Measurements from ENCODE around the gene NEURL1B.
"Not testable (repeated sequence)": the region's sequence is repeated elsewhere in the genome, so short reads cannot be mapped to it uniquely, and the experiment has no call there.

Gene NEURL1B

GRCh38 chr5:172636279-172637050 is 4.6 kb upstream of the NEURL1B start:
- no peak for DNase-seq

DNA sequence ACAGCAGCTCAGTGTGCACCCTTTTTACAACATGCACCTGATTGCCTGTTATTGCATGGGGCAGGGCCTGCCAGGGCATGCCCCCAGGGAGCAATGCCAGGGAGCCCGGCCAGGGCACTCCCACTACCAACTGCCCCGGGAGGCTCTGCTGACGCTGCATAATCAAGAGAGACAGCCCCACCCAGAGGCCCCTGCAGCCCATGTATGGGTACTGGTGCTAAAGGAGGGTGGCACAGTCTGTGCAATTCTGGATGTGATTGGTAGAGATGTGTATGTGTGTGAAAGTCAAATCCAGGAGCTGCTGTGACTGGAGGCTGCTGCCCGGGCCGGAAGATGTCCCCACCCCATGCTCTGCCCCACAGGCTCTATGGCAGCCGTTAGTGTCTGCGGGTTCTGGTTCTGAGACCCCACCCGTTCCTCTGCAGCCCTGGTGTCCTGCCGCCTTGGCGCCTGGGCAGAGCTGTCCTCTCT is 3.9 kb upstream of the NEURL1B start:
- peak; percentile 59 for DNase-seq

DNA sequence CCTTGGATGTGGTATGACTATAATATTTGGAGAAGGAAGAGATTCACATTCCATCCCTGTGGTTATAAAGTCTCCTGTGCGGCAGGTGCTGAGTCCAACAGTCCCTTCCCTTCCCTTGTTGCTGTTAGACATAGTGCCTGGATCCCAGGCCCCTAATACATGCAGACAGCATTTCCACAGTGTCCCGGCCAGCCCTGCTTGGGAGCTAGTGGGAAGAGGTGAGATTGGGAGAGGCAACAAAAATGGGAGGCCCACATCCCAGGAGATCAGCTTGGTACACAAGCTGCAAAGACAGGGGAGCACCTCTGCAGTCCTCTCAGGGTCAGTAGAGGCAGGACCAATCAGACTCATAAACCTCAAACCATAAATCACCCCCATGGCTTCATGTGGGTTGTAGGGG is 3.3 kb upstream of the NEURL1B start:
- no peak for DNase-seq

DNA sequence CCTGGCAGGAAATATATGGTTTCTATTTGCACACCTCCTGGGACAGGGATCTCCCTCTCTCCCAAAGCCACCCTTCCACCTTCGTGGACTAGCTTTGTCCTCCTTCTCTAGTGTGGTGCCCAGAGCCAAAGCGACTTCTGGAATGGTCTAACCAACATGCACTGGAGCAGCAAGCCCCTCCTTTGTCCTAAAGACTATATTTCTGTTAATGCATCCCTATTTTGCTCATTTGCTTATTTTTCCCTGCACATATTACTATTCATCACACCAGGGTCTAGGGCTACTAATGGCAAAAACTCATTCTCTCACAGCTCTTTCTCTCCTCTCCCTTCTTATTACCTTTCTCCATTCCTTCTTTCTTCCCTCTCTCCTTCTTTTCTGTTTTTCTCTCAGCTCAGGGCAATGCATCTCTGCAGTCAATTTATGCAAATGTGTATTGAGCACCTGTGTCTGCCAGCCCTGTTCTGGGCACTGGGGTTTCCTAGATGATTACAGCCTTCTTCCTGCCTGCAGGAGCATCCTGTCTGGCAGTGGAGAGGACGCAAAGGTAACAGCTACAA is 2.8 kb upstream of the NEURL1B start:
- no peak for DNase-seq

DNA sequence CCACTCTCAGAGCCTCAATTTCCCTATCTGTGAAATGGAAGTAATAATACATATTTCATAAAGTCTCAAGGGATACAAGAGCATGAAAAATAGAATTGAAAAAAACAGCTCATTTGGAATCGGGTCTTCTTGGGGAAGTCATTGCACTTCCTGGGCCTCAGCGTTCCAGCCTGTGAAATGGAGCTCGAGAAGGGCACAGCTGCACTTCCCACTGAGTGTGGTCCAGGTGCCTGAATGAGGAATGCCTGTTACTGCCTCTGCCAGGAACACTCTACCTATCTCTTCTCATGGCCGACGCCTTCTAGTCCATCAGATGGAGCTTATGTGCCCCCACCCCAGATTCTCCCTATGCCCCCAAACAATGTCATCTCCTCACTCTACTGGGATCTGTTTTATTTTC is 924 bp upstream of the NEURL1B start:
- no peak for DNase-seq

- no peak for DNase-seq
Measured at GRCh38 chr5:172641359-172642050, 442 bp downstream of the NEURL1B start.

- DNase-seq, result no peak
Measured at GRCh38 chr5:172642051-172642409, 967 bp downstream of the NEURL1B start.

GRCh38 chr5:172642486-172642885 is 1.4 kb downstream of the NEURL1B start:
- no peak for DNase-seq

GRCh38 chr5:172642926-172643871 is 2.1 kb downstream of the NEURL1B start:
- DNase-seq, result peak; percentile 66

DNA sequence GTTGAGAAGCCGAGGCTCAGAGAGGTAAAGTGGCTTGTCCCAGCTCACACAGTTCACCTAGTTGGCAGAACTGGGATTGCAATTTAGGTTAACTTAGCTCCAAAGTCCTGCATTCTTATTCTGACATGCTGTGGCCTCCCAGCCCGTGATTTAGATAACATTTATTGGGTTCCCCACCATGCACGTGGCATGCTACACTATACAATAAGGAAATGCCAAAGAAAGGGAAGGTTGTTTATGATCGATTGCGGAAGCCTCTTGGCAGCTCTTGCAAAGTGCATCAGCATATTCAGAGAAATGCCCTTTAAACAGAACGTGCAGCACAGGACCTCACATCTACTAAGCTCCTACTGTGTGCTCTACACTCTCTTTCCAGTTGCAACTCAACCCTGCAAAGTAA is 3.2 kb downstream of the NEURL1B start:
- DNase-seq, result no peak

DNA sequence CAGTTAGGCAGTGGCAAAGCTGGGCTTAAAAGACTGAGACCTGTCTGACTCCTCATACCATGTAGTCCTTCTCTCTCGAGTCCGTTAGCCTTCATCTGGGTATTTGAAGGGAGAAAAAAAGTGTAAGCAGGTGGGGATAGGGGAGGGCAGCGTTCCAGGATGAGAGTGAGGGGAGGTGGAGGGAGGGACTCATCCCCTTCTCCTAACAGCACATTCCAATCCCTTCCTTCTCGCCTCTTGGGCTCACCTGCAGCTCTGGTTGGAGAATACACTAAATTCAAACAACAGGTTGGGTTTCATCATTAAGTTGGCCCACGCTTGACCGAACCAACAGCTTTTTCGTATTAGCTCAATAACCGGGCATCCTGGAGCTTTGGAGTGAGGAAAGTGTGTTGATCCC is 3.6 kb downstream of the NEURL1B start:
- DNase-seq, result no peak

DNA sequence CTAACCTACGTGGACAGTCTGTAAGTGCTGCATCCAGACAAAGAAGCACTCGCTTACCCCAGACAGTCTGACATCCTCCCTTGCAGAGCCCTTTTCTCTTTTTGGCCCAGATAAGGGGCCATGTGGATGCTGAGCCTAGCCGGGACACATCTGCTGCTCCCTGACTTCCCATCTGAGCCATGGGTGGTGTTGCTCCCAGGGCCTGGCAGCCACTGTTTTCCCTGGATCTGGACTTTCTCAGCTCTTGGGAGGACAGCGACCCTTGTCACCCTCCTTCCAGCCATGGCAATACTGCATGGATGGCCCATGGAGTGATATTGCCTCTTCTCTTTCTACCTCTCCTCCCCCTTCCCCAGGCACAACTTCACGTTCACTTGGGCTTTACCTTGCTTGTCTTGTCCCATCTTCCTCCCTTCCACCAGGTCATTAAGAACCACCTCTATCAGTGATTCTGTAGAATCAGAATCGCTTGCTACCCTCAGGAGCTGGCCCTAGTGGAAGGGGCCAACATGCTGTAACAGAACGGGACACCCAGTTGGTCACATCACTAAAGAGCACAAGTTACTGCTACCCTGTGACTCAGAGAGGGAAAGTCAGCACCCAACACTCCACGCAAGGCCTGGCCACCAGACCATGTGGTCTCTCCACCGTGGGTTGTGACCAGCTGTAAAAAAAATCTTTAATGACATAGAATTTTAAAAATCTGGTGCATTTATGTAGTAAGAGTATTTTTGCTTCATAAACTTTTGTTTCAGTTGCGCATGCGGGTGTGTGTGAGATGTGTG is 4.4 kb downstream of the NEURL1B start:
- no peak for DNase-seq

- no peak for DNase-seq
Measured at GRCh38 chr5:172646716-172647285, 5.7 kb downstream of the NEURL1B start.

GRCh38 chr5:172647352-172648012 is 6.4 kb downstream of the NEURL1B start:
- no peak for DNase-seq

DNA sequence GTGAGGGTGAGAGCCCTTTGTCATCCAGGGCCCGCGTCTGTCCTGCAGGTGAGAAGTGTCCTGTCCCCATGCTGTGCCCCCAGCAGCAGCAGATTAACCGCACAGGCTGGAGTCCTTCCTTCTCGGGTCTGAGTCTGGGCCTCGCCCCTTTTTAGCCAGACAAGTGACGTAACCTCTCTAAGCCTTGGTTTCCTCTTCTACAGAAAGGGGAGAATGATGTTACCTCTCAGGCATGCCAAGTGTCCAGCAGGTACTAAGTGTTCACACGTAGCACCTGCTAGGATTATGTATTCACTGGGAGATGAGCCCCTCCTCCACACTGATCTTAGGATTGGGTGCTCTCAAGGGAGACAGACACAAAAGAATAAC is 6.9 kb downstream of the NEURL1B start:
- no peak for DNase-seq

GRCh38 chr5:172648755-172649154 is 7.7 kb downstream of the NEURL1B start:
- no peak for DNase-seq

DNA sequence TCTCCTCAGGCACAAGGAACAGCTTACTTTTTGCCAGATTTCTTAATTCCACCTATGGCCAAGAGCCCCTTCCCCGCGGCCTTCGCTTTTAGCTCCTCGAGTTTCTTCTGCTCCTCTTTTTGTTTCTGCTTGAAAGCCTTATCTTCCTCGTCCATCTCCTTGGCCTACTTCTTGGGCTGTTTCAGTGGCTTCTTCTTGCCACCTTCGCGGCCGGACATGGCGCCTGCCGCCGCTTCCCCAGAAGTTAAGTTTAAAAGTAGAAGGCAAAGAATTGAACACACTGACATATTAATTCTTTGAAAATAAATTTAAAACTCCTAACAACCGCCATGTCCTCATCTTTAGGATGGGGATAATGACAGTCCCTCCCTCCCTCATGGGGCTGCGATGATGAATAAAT is 15.4 kb downstream of the NEURL1B start:
- DNase-seq, result not testable (repeated sequence)

DNA sequence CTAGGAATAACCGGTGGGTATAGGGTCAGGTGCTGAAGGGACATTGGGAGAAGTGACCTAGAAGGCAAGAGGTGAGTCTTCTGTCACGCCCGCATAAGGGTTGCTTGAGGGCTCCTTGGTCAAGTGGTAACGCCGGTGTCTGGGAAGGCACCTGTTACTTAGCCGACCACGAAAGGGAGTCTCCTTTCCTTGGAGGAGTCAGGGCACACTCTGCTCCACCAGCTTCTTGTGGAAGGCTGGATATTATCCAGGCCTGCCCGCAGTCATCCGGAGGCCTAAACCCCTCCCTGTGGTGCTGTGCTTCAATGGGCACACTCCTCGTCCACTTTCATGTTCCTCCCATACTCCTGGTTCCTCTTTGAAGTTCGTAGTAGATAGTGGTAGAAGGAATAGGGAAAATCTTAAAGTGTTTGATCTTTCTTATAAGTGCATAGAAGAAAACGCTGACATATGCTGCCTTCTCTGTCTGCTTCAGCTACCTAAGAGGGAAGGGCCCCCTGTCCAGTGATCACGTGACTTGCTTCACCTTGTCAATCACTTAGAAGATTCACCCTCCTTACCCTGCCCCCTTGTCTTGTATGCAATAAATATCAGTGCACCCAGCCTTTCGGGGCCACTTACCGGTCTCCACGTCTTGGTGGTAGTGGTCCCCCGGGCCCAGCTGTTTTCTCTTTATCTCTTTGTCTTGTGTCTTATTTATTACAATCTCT is 16.6 kb downstream of the NEURL1B start:
- DNase-seq, result not testable (repeated sequence)

DNA sequence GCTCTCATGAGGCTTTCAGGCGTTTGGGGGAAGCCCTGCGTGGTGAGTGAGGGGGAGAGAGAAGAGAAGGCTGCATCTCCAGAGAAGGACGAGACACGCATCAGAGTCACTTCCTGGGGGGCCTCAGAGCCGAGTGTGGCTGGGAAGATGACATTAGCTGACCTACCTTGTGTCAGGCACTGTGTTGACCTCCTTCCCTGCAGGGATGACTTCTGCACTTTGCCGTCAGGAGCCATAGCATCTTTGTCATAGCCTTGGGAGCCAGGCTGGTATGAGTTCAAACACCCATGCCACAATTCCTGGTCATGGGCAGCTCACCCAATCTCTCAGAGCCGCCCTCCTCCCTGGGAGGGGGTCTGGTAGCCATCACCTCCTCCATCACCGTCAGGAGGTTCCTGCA is 17.3 kb downstream of the NEURL1B start:
- no peak for DNase-seq

DNA sequence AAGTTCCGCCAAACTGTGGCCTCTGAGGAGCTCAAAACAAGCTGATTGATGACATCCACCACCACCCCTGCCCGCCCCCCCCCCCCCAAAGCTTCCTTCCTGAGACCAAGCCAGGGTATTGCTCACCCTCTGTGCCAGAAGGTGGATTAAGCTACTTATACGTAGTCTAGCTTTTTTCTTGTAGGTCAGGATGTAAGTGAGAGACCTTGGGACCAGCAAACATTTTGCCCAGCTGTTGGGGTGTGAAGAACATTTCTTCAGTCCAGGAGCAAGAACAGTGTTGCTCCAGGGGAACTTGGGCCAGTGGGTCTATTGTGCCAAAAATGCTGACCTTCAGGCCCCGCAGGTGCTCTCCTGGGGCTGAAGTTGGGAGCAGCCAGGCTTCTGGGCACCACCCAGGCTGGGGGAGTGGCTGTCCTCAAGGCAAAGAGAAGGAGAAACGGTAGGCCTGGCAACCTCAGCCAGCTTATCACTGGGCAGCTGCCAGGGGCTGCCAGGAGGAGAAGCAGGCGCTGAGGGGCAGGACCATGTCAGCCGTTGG is 18.0 kb downstream of the NEURL1B start:
- peak; percentile 43 for DNase-seq
